Superior temporal gyrus (tissue), 1 donor: Measurements from ENCODE around the gene PXDC1.
"Not testable (repeated sequence)": the region's sequence is repeated elsewhere in the genome, so short reads cannot be mapped to it uniquely, and the experiment has no call there.

Experiments used
- DNase-seq: peaks from one replicate; pipeline ENCODE4 v3.0.0-alpha.2; 2016; ENCODE audit errors: extremely low spot score

The PXDC1 gene

GRCh38 chr6:3732345-3733141 lies 19.0 kb downstream of the PXDC1 start:
- peak; percentile 93 for DNase-seq

DNA sequence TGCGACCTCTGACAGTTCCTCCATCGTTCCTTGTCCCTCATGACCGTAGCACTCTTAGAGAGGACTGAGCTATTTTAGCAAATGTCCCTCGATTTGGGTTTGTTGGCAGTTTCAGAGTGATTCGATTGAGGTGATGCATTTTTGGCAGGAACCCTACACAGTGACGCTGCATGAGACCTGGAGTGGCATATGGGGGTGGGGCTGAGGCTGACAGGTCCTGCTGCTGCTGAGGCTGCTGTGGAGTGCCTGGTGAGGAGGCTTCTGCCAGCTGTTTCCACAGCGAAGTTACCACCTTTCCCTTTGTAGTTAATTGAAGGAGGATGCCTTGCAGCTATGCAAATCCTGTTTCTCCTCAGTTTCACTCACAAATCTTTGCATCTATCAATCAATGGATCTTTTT lies 19.8 kb downstream of the PXDC1 start:
- no peak for DNase-seq

GRCh38 chr6:3729603-3730344 lies 21.7 kb downstream of the PXDC1 start:
- DNase-seq: no peak

GRCh38 chr6:3727593-3728108 lies 23.9 kb downstream of the PXDC1 start:
- DNase-seq: no peak

- no peak for DNase-seq
Measured at GRCh38 chr6:3727036-3727435, 24.5 kb downstream of the PXDC1 start.

- DNase-seq: no peak
Measured at GRCh38 chr6:3726421-3726820, 25.1 kb downstream of the PXDC1 start.

DNA sequence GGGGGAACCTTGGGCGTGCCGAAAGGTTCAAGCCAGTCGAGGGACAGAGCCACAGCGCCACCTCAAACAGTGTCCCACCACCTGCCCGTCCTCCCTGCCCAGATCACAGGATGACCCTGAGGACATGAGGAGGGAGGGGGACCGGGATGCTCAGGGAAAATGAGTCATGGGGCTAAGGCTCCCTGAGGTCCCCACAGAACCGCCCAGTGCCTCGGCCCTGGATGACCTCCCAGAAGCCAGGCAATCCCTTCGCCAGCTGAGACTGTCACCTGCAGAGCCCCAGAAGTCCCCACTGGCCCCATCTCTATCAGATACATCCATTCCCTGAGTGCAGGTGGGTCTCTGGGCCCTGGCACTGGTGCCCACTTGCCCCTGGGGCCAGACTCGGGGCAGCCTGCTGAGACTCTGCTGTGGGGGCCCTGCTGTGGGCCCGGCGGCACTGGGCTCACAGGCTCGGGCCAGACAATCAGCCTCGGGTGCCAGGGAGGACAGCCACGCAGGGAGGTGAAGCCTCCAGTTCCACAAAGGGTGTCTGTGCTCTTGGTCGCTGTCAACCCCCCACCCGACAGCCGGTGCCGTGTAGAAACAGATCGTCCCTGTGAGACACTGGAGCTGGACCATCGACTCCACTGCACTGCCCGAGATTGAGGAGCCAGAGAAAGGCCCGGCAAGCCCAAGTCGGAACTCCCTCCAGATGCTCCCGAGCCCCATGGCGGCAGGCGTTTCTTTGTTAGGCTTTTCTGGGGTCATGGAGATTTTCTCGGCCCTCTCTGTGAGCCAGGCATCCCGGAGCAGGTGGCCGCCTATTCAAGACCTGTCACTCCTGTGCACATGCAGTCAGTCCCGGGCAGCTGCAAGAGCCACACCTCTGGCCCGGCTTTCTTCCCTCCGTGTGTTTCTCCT lies 26.1 kb downstream of the PXDC1 start:
- no peak for DNase-seq

GRCh38 chr6:3724451-3725144 lies 26.9 kb downstream of the PXDC1 start:
- DNase-seq: no peak

- no peak for DNase-seq
Measured at GRCh38 chr6:3723966-3724365, 27.5 kb downstream of the PXDC1 start.

DNA sequence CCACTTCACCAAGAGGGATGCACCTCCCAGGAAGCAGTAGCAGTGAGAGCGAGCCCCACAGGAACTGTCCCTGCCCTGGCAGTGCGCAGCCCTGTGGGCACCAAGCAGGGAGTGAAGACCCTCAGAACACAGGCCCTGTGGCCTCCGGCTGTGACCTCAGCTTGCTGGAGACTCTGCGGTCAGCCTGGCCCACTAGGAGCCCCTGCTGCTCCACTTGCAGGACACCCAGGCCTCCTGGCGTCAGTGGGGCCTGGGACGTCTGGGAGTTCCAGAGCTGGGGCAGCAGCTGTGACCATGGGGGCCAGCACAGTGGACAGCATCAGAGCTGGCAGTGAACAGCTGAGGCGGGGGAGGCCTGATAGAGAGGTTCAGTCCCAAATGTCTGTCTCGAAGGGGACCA lies 28.3 kb downstream of the PXDC1 start:
- DNase-seq: no peak

- DNase-seq: no peak
Measured at GRCh38 chr6:3722785-3723184, 28.7 kb downstream of the PXDC1 start.

GRCh38 chr6:3721810-3722621 lies 29.5 kb downstream of the PXDC1 start:
- DNase-seq: no peak

DNA sequence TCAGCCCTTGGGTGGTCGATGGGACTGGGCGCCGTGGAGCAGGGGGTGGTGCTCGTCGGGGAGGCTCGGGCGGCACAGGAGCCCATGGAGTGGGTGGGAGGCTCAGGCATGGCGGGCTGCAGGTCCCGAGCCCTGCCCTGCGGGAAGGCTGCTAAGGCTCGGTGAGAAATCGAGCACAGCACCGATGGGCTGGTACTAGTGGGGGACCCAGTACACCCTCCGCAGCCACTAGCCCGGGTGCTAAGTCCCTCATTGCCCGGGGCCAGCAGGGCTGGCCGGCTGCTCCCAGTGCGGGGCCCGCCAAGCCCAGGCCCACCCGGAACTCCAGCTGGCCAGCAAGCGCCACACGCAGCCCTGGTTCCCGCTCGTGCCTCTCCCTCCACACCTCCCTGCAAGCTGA lies 30.7 kb downstream of the PXDC1 start:
- DNase-seq: not testable (repeated sequence)

- DNase-seq: no peak
Measured at GRCh38 chr6:3719462-3720308, 31.8 kb downstream of the PXDC1 start.

- no peak for DNase-seq
Measured at GRCh38 chr6:3718407-3718806, 33.1 kb downstream of the PXDC1 start.

- DNase-seq: no peak
Measured at GRCh38 chr6:3715285-3715684, 36.2 kb downstream of the PXDC1 start.

- no peak for DNase-seq
Measured at GRCh38 chr6:3714768-3715167, 36.7 kb downstream of the PXDC1 start.

DNA sequence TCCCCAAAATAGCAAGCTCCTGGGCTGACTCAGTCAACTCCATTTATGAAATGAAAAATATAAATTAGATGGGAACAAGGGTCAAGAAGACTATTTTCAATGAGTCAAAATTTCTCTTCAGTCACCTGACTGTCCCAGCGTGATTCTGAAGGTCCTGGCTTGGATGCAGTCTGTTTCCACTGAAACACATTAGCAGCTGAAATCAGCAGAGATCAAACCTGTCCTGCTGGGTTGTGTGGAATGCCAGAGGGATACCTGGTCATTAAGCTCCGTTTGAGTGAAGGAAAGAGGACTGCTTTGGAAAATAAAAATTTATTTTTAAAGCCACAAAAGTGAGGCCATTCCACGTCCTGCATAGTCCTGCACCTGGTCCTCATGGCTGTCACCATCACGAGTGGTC lies 37.4 kb downstream of the PXDC1 start:
- no peak for DNase-seq

GRCh38 chr6:3712827-3713665 lies 38.5 kb downstream of the PXDC1 start:
- no peak for DNase-seq
